Activated CD4-positive, alpha-beta T cell treated with anti-CD3 and anti-CD28 coated beads, Interleukin-2, amount 50 U/mL, for 24 hours (primary cell): ENCODE results near the gene GUCY1B1.
"Not testable (repeated sequence)": the region's sequence is repeated elsewhere in the genome, so short reads cannot be mapped to it uniquely, and the experiment has no call there.

ENCODE experiments used
- DNase-seq, 2 donors: peaks; one replicate each; pipeline ENCODE4 v3.0.0-alpha.2; 2020; ENCODE audit warnings: low read depth in 1 of 2, low spot score in 1 of 2

GUCY1B1 gene

GRCh38 chr4:155761916-155762315 is 3.1 kb downstream of the GUCY1B1 start:
- DNase-seq = no peak

- DNase-seq = no peak
Observed at GRCh38 chr4:155762334-155762733, 3.5 kb downstream of the GUCY1B1 start.

- no peak for DNase-seq
Observed at GRCh38 chr4:155763551-155763950, 4.7 kb downstream of the GUCY1B1 start.

GRCh38 chr4:155765149-155765548 is 6.3 kb downstream of the GUCY1B1 start:
- no peak for DNase-seq

GRCh38 chr4:155766622-155767021 is 7.8 kb downstream of the GUCY1B1 start:
- DNase-seq = no peak

GRCh38 chr4:155768370-155768769 is 9.5 kb downstream of the GUCY1B1 start:
- DNase-seq = no peak

GRCh38 chr4:155769090-155769489 is 10.3 kb downstream of the GUCY1B1 start:
- no peak for DNase-seq

GRCh38 chr4:155772459-155773195 is 13.8 kb downstream of the GUCY1B1 start:
- DNase-seq = no peak

- DNase-seq = no peak
Observed at GRCh38 chr4:155773196-155773800, 14.5 kb downstream of the GUCY1B1 start.

- no peak for DNase-seq
Observed at GRCh38 chr4:155774033-155774432, 15.2 kb downstream of the GUCY1B1 start.

GRCh38 chr4:155777971-155778735 is 19.3 kb downstream of the GUCY1B1 start:
- no peak for DNase-seq

- DNase-seq = no peak
Observed at GRCh38 chr4:155780775-155781174, 22.0 kb downstream of the GUCY1B1 start.

GRCh38 chr4:155781249-155781831 is 22.5 kb downstream of the GUCY1B1 start:
- no peak for DNase-seq

GRCh38 chr4:155784637-155785036 is 25.8 kb downstream of the GUCY1B1 start:
- DNase-seq = no peak

- no peak for DNase-seq
Observed at GRCh38 chr4:155785828-155786227, 27.0 kb downstream of the GUCY1B1 start.

- peak in 1 of 2 donors; percentile 4 for DNase-seq
Observed at GRCh38 chr4:155787113-155787710, 28.4 kb downstream of the GUCY1B1 start.

GRCh38 chr4:155789391-155789790 is 30.6 kb downstream of the GUCY1B1 start:
- DNase-seq = no peak

GRCh38 chr4:155789982-155790381 is 31.2 kb downstream of the GUCY1B1 start:
- no peak for DNase-seq

GRCh38 chr4:155794589-155795236 is 35.9 kb downstream of the GUCY1B1 start:
- no peak for DNase-seq

GRCh38 chr4:155795991-155796390 is 37.2 kb downstream of the GUCY1B1 start:
- no peak for DNase-seq

GRCh38 chr4:155797581-155797980 is 38.8 kb downstream of the GUCY1B1 start:
- DNase-seq = not testable (repeated sequence)
